Stimulated activated CD8-positive, alpha-beta memory T cell treated with anti-CD3 and anti-CD28 coated beads, Interleukin-12 subunit alpha, Interleukin-12 subunit beta, amount 100 ng/mL, for 1 hour (primary cell): ENCODE data around the gene ITIH1.

Experiments
- DNase-seq: peaks from one replicate; pipeline ENCODE4 v3.0.0-alpha.2; 2020; ENCODE audit warnings: low read depth

Gene ITIH1

DNA sequence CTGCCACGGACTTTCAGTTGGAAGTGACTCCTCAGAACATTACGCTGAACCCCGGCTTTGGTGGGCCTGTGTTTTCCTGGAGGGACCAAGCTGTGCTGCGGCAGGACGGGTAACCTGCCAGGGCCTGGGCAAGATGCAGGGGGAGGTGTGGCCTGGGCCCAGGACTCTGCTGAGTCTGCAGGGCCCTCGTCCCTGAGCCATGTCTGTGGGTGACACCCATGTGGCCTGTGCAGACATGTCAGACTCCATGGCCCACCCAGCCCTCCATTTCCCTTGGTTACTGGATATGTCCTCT lies 12.3 kb downstream of the ITIH1 start:
- no peak for DNase-seq

GRCh38 chr3:52790337-52790736 lies 12.9 kb downstream of the ITIH1 start:
- DNase-seq = no peak

DNA sequence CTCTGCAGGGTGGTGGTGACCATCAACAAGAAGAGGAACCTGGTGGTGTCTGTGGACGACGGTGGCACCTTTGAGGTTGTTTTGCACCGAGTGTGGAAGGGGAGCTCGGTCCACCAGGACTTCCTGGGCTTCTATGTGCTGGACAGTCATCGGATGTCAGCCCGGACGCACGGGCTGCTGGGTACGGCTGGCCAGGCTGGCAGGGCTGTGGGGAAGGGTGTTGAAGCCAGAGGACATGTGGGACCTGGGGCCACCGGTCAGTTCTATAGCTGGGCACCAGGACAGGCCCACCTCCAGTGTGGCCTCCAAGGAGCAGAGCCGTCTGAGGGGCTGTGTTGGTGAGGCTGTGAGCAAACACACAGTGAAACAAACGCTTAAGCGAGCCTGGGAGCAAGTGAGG lies 13.3 kb downstream of the ITIH1 start:
- no peak for DNase-seq

DNA sequence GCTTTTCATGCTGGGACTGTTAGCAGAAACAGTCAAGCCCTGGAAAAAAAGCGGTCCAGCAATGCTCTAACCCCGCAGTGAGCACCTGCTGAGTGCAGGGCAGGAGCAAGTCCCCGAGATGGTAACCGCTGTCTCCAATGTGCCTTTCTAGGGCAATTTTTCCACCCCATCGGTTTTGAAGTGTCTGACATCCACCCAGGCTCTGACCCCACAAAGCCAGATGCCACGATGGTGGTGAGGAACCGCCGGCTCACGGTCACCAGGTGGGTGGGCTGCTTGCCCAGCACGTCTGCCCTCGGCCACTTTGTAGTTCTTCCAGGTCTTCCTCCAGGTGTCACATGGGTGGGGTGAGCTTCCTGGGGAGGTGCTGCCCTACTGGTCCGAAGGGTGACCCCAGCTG lies 14.0 kb downstream of the ITIH1 start:
- DNase-seq = no peak

DNA sequence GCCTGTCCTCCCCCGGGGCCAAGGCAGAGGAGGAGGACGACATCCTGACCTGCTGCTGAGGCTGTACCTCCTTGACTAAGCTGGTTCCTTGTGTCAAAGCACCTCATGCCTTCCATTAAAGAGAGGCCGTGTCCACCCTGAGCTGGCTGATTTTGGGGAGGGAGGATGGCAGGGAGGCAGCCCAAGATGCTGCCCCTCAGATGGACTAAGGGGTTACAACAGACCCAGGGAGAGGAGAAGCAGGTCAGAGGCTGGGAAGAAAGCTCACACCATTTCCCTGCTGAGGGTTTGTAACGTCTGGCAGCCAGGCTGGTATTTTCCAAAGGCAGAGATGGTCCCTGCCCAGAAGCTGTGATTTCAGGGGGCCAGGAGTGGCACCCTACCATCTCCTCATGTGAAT lies 14.5 kb downstream of the ITIH1 start:
- DNase-seq = no peak

- DNase-seq = no peak
These were observed 15.0 kb downstream of the ITIH1 start for GRCh38 chr3:52792413-52792812.

DNA sequence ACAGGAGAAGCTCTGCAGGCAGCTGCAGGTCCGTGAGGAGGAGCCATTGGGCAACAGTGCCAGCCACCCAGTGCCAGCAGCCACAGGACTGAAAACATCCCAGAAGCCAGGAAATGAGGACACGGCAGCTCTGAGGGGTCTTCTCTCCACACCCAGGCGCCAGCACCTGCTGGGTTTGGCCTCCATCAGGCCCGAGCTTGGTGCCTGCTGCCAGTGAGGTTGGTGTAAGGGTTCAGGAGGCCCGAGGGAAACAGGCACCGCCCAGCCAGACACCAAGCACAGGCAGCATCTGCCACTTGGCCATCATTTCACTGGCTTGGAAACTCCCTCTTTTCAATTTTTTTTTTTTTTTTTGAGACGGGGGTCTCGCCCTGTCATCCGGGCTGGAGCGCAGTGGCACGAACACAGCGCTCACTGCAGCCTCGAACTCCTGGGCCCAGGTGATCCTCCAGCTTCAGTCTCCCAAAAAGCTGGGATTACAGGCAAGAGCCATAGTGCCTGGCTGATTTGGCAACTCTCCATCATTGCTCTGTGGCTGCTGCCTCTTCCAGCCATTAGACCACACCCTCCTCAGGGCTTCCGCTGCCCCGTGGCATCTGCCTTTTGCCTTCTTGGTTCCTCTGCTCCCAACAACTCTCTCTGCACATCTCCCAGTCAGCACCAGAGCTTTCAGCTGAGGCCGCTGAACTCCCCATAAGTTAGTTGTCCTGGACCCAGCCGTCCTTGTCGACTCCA lies 15.7 kb downstream of the ITIH1 start:
- no peak for DNase-seq

GRCh38 chr3:52793702-52794611 lies 16.6 kb downstream of the ITIH1 start:
- no peak for DNase-seq

DNA sequence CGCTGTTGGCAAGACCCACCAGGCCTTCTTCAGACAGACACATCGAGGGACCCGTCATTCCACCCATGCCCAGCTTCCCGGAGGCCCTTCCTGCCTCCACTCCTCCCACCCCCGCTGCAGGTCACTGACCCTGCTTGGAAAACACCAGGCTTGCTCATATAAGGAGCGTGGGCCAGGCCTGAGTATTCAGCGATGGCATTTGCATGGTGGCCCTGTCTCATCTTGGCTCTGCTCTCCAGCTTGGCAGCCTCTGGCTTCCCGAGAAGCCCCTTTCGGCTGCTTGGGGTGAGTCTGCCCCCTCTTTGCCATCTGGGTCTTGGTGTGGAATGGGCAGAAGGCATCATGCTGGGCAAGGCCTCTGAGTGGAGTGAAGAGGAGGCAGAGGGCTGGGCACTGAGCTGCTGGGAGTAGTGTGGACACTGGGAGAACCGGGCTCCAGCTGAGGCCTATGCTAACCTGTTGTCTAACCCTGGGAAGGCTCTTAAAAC lies 17.3 kb downstream of the ITIH1 start, which contains the start of gene ITIH3:
TSS of gene ITIH3 (plus strand) at position 185 of the 488 bp plus-strand sequence. CDS start at position 193, 8 bp downstream.
- DNase-seq = no peak

- no peak for DNase-seq
These were observed 18.0 kb downstream of the ITIH1 start for GRCh38 chr3:52795298-52795900.

- DNase-seq = no peak
These were observed 19.0 kb downstream of the ITIH1 start for GRCh38 chr3:52796411-52796810.

- no peak for DNase-seq
These were observed 21.1 kb downstream of the ITIH1 start for GRCh38 chr3:52798376-52798977.

GRCh38 chr3:52798978-52799476 lies 21.6 kb downstream of the ITIH1 start:
- DNase-seq = no peak

GRCh38 chr3:52800079-52800478 lies 22.7 kb downstream of the ITIH1 start:
- no peak for DNase-seq

DNA sequence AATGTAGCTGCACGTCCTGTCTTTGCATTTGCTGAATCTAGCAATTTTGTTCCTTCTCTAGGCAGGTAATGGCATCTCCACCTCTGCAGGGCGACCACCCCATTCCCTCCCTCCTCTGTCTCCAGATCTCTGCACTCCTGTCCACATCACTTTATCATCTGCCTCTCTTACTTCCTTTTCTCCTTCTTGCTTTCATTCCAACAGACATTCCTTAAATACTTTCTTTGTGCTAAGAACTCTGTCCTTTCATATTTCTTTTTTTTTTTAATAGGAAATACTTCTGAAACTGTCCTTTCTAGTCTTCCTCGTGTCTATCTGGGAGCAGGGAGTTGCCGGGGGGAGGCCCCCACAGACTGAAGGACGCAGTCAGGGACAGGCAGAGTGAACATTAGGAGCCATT lies 24.4 kb downstream of the ITIH1 start:
- no peak for DNase-seq

- DNase-seq = no peak
These were observed 28.1 kb downstream of the ITIH1 start for GRCh38 chr3:52805270-52806039.

DNA sequence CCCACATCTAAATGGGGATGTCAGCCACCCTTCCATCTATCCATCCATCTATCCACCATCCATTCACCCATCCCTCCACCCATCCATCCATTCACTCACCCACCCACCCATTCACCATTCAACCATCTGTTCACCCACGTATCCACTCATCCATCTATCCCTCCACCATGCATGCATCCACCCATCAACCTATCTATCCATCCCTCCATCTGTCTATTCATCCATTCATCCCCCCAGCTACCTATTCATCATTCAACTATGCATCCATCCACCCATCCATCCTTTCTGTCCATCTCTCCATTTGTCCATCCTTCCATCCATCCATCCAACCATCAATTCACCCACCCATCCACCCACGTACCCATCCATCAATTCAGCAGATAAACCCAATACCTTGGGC lies 31.8 kb downstream of the ITIH1 start:
- no peak for DNase-seq

- no peak for DNase-seq
These were observed 32.4 kb downstream of the ITIH1 start for GRCh38 chr3:52809662-52810377.

- DNase-seq = no peak
These were observed 33.5 kb downstream of the ITIH1 start for GRCh38 chr3:52810923-52811322.

DNA sequence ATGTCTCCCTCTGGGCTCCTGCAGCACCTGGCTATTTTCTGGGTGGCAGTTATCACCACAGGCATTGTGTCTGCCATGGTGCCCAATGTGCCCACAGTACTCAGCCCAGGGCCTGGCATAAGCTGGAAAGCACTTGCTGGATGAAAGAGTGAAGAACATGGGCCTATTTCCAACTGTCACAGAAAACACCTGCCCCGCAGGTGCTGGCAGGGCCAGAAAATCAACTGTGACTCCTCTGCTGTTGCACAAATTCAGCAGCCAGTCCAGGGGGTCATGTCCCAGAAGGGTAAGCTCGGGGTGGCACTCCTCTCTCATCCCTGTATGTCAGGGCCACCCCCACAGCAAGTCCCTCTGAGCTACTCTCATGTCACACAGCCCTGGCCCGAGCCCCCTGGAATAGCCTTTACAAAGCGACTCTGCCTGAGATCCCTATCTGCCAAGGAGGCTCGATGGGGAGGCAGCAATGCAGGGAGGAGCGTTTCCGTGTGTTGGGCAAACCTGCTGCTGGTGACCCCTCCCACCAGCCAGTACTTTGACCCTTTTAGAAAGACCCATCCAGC lies 34.1 kb downstream of the ITIH1 start:
- DNase-seq = no peak
